Thyroid gland (tissue), 4 donors: ENCODE data around the gene KNOP1. TPM values are rescaled to one million over a fixed set of nuclear protein-coding genes. Genes with fewer than 3 reads are reported as not detected.
"Not testable (repeated sequence)": the region's sequence is repeated elsewhere in the genome, so short reads cannot be mapped to it uniquely, and the experiment has no call there.

Experiments
- DNase-seq, 2 donors: peaks; one replicate each; pipeline ENCODE4 v3.0.0-alpha.2; 2019
- H3K27ac ChIP-seq, 3 donors: fragments of 200-600 bp; sonication (generic); 1 replicate in 2 of 3; 2 replicates in 1 of 3; pipeline ENCODE4 v1.5.1; 2016 to 2019; ENCODE audit warnings: mild to moderate bottlenecking in 1 of 3, moderate library complexity in 1 of 3
- H3K27me3 ChIP-seq: fragments of 200-600 bp; sonication (generic); one replicate; pipeline ENCODE4 v1.5.1; 2019
- H3K36me3 ChIP-seq, 2 donors: fragments of 200-600 bp; sonication (generic); one replicate each; pipeline ENCODE4 v1.5.1; 2016 to 2019
- H3K4me1 ChIP-seq, 2 donors: fragments of 200-600 bp; sonication (generic); one replicate each; pipeline ENCODE4 v1.5.1; 2017 to 2019
- H3K4me3 ChIP-seq, 3 donors: fragments of 200-600 bp; sonication (generic); replicated peaks in 1 of 3; 1 replicate in 2 of 3; 2 replicates in 1 of 3; pipeline ENCODE4 v1.5.1; 2016; ENCODE audit warnings: mild to moderate bottlenecking in 1 of 3
- H3K9me3 ChIP-seq: fragments of 200-600 bp; sonication (generic); one replicate; pipeline ENCODE4 v1.5.1; 2017
- POLR2A ChIP-seq, 2 donors: fragments of 450-650 bp; IDR thresholded peaks; one replicate each; pipeline ENCODE4 v1.6.1; 2017; ENCODE audit warnings: antibody characterized with exemption in 2 of 2, mild to moderate bottlenecking in 2 of 2, moderate library complexity in 1 of 2
- WGBS, 2 donors: methylation state at CpG; one replicate each; pipeline ENCODE4 v1.1.5; 2017; 5-methylcytosine and 5-hydroxymethylcytosine counted together
- intact Hi-C: fragments of 100-400 bp; cut with DNase I; formaldehyde crosslinking; loops from one replicate; pipeline ENCODE4 v1.15.1; 2023
- total RNA-seq, 4 donors: library from RNA; depleted of rRNA; stranded (reverse); fragments of >200 nt; gene quantifications; one replicate each; pipeline ENCODE4 v1.2.3, GENCODE V29; 2016
- TF ChIP-seq, protein P1 (sequence below), 6 experiments: fragments of 200-600 bp in 3 of 6; fragments of 450-650 bp in 3 of 6; sonication (generic) in 3 of 6; IDR thresholded peaks; one replicate each; pipeline ENCODE4 v1.5.1; 2016 to 2019; ENCODE audit warnings: antibody characterized with exemption in 6 of 6, mild to moderate bottlenecking in 2 of 6, inconsistent platforms in 1 of 6, moderate library complexity in 1 of 6

The KNOP1 gene
- total RNA-seq, 4 donors from 2014 or later, result 8.9 to 11.5 (median 10.5) TPM

DNA sequence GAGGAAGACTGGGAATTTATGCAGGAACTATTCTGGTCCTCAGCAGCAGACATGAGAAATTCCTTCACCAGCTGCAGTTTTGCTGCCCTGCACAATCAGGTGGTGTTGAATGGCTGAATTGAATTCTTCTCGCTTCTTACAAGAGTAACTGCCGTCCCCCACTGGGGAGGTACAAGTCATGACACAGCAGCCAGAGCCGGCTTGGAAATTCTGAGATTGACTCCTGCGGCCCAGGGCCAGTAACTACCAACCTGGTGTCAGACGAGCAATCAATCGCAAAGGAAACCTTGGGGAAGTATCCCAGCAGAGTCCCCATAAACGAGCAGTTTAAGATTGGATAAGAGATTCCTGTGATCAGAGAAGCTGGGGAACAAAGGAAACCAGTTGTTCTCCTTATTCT, 30.7 kb downstream of the KNOP1 start:
- intact Hi-C loops, result no loop called here
- Histone ChIP-seq H3K4me1 (peaks cover 0 to 13% of the 10 kb centered on the region in 2 donors), H3K27ac (no peak overlapping the region), H3K36me3 (peaks cover 23 to 24% of the 10 kb centered on the region in 2 donors), H3K9me3 (no peaks in the 10 kb centered on the region), H3K27me3 (no peaks in the 10 kb centered on the region), H3K4me3 (no peak overlapping the region)
- TF ChIP-seq, protein P1, sequence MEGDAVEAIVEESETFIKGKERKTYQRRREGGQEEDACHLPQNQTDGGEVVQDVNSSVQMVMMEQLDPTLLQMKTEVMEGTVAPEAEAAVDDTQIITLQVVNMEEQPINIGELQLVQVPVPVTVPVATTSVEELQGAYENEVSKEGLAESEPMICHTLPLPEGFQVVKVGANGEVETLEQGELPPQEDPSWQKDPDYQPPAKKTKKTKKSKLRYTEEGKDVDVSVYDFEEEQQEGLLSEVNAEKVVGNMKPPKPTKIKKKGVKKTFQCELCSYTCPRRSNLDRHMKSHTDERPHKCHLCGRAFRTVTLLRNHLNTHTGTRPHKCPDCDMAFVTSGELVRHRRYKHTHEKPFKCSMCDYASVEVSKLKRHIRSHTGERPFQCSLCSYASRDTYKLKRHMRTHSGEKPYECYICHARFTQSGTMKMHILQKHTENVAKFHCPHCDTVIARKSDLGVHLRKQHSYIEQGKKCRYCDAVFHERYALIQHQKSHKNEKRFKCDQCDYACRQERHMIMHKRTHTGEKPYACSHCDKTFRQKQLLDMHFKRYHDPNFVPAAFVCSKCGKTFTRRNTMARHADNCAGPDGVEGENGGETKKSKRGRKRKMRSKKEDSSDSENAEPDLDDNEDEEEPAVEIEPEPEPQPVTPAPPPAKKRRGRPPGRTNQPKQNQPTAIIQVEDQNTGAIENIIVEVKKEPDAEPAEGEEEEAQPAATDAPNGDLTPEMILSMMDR (IDR thresholded peaks at IDR 0.05), result no peak
- no peak for TF ChIP-seq POLR2A (IDR thresholded peaks at IDR 0.05)
- 92 to 93% methylated on average over 7 of the region's 7 CpGs for WGBS, 2 donors
- DNase-seq, result no peak

DNA sequence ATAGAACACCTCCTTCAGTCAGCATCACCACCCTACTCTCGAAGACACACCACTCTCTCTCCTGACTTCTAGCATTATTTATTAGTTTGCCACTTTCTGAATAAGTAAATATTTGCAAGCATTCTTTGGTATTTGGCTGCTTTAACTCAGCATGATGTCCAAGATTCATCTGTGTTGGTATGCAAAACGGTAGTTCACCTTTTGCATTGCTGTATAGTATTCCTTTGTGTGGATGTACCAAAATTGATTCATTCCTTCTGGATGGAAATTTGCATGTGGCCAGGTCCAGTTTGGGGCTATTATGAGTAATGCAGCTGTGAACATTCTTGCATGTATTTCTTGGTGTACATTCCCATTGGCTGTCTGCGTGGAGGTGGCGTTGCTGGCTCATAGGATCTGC, 32.9 kb downstream of the KNOP1 start:
- no peak overlapping the region for H3K4me3 ChIP-seq
- peaks cover 16 to 21% of the 10 kb centered on the region in 2 donors for H3K36me3 ChIP-seq
- H3K27ac ChIP-seq, result no peak overlapping the region
- H3K4me1 ChIP-seq, result peaks cover 0 to 5% of the 10 kb centered on the region in 2 donors
- intact Hi-C loops, result no loop called here
- 92 to 97% methylated on average over 4 of the region's 4 CpGs for WGBS, 2 donors
- H3K9me3 ChIP-seq, result no peaks in the 10 kb centered on the region
- no peak for DNase-seq
- no peak for TF ChIP-seq POLR2A (IDR thresholded peaks at IDR 0.05)
- TF ChIP-seq, protein P1 (IDR thresholded peaks at IDR 0.05), result no peak
- no peaks in the 10 kb centered on the region for H3K27me3 ChIP-seq

GRCh38 chr16:19683453-19684236, 34.4 kb downstream of the KNOP1 start:
- 94 to 97% methylated on average over 6 of the region's 6 CpGs for WGBS, 2 donors
- intact Hi-C loops, result no loop called here
- no peak for TF ChIP-seq POLR2A (IDR thresholded peaks at IDR 0.05)
- TF ChIP-seq, protein P1 (IDR thresholded peaks at IDR 0.05), result no peak
- H3K36me3 ChIP-seq, result peaks cover 16 to 21% of the 10 kb centered on the region in 2 donors
- no peak overlapping the region for H3K27ac ChIP-seq
- no peak for DNase-seq
- H3K4me3 ChIP-seq, result no peak overlapping the region
- no peaks in the 10 kb centered on the region for H3K4me1 ChIP-seq
- H3K9me3 ChIP-seq, result no peaks in the 10 kb centered on the region
- H3K27me3 ChIP-seq, result no peaks in the 10 kb centered on the region

- 92 to 95% methylated on average over 12 of the region's 12 CpGs for WGBS, 2 donors
- DNase-seq, result no peak
- intact Hi-C loops, result no loop called here
- TF ChIP-seq, protein P1 (IDR thresholded peaks at IDR 0.05), result no peak
- no peak for TF ChIP-seq POLR2A (IDR thresholded peaks at IDR 0.05)
- Histone ChIP-seq H3K27me3 (no peaks in the 10 kb centered on the region), H3K36me3 (peaks cover 16 to 21% of the 10 kb centered on the region in 2 donors), H3K4me1 (no peaks in the 10 kb centered on the region), H3K9me3 (no peaks in the 10 kb centered on the region), H3K27ac (no peak overlapping the region), H3K4me3 (no peak overlapping the region)
Observed at GRCh38 chr16:19681637-19682036, 36.4 kb downstream of the KNOP1 start.

DNA sequence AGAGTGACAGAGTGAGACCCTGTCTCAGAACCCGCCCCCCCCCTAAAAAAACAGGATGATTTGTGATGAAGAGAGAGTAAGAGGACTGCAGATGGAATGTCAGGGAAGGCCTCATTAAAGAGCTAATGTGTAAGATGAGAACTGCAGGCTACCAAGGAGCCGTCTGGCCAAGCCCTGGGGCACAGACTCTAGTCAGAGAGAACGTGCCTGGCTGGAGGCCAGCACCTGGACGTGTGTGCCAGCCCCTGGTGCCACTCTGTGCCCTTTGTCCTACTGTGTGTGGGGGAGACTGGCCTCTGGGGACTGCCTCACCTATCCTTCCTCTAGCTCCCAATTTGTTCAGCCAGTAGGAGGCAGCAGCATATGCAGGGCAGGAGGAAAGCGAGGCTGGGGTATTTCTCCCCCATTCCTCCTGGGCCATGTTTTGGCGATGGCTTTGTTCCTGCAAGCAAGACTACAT, 37.1 kb downstream of the KNOP1 start:
- H3K27me3 ChIP-seq, result no peaks in the 10 kb centered on the region
- TF ChIP-seq, protein P1 (IDR thresholded peaks at IDR 0.05), result no peak
- TF ChIP-seq POLR2A (IDR thresholded peaks at IDR 0.05), result no peak
- H3K4me1 ChIP-seq, result no peaks in the 10 kb centered on the region
- no peak for DNase-seq
- 76 to 83% methylated on average over 6 of the region's 6 CpGs for WGBS, 2 donors
- H3K27ac ChIP-seq, result no peak overlapping the region
- H3K4me3 ChIP-seq, result no peak overlapping the region
- peaks cover 16 to 21% of the 10 kb centered on the region in 2 donors for H3K36me3 ChIP-seq
- intact Hi-C loops, result no loop called here
- no peaks in the 10 kb centered on the region for H3K9me3 ChIP-seq

GRCh38 chr16:19679281-19679680, 38.7 kb downstream of the KNOP1 start:
- H3K9me3 ChIP-seq, DNase-seq, H3K4me1 ChIP-seq, H3K27me3 ChIP-seq, H3K27ac ChIP-seq, H3K4me3 ChIP-seq, intact Hi-C loops: not testable (repeated sequence)
- H3K36me3 ChIP-seq, result peaks cover 10 to 13% of the 10 kb centered on the region in 2 donors
- 96 to 97% methylated on average over 6 of the region's 6 CpGs for WGBS, 2 donors
